PFSK-1 (cell line): ENCODE data around the gene NASP.

Experiments used
- FOXP2 ChIP-seq: optimal IDR thresholded peaks from 2 replicates; pipeline ENCODE3; 2011; ENCODE audit warnings: borderline replicate concordance, control low read depth, inconsistent platforms; ENCODE audit not compliant: insufficient read depth; ENCODE audit errors: extremely low read length, extremely low read depth
- POLR2AphosphoS5 ChIP-seq: IDR thresholded peaks from 2 replicates; pipeline ENCODE4 v1.6.1; 2012; ENCODE audit warnings: low read depth, mild to moderate bottlenecking, control low read depth, low read length, moderate library complexity
- SIN3A ChIP-seq: IDR thresholded peaks from 2 replicates; pipeline ENCODE4 v1.6.1; 2012; ENCODE audit warnings: mild to moderate bottlenecking, low read length, moderate library complexity, borderline replicate concordance; ENCODE audit not compliant: insufficient read depth
- TAF1 ChIP-seq: IDR thresholded peaks from 2 replicates; pipeline ENCODE4 v1.6.1; 2012; ENCODE audit warnings: low read length, control low read depth, borderline replicate concordance; ENCODE audit not compliant: insufficient read depth
- TF ChIP-seq, protein P1 (sequence below), 2 experiments: IDR thresholded peaks; 2 replicates each; pipeline versions ENCODE4 v1.6.1 to v1.8.0; 2011 to 2012; ENCODE audit warnings: low read depth in 2 of 2, low read length in 2 of 2, control low read depth in 1 of 2, inconsistent platforms in 1 of 2, mild to moderate bottlenecking in 1 of 2, moderate library complexity in 1 of 2; ENCODE audit not compliant: insufficient read depth in 1 of 2

DNA sequence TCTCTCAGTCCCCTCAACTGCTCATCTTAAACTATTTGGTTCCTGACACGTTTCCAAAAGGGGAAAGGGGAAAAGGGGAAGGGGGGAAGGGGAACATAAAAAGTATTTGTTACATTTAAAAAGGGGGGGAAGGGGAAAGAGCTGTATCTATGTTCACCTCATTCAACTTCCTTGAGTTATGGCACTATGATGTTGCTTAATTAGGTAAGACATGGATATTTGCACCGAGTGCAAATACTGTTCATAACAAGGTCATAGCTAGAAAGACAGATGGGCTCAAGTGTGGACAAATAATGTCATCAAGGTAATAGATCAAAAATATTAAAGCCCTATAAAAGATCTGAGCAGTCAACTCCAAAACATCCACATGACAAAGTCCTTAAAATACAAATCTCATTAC lies 76.5 kb downstream of the NASP start:
- TF ChIP-seq SIN3A = no peak
- TF ChIP-seq POLR2AphosphoS5 = no peak
- no peak for TF ChIP-seq TAF1
- TF ChIP-seq, protein P1, sequence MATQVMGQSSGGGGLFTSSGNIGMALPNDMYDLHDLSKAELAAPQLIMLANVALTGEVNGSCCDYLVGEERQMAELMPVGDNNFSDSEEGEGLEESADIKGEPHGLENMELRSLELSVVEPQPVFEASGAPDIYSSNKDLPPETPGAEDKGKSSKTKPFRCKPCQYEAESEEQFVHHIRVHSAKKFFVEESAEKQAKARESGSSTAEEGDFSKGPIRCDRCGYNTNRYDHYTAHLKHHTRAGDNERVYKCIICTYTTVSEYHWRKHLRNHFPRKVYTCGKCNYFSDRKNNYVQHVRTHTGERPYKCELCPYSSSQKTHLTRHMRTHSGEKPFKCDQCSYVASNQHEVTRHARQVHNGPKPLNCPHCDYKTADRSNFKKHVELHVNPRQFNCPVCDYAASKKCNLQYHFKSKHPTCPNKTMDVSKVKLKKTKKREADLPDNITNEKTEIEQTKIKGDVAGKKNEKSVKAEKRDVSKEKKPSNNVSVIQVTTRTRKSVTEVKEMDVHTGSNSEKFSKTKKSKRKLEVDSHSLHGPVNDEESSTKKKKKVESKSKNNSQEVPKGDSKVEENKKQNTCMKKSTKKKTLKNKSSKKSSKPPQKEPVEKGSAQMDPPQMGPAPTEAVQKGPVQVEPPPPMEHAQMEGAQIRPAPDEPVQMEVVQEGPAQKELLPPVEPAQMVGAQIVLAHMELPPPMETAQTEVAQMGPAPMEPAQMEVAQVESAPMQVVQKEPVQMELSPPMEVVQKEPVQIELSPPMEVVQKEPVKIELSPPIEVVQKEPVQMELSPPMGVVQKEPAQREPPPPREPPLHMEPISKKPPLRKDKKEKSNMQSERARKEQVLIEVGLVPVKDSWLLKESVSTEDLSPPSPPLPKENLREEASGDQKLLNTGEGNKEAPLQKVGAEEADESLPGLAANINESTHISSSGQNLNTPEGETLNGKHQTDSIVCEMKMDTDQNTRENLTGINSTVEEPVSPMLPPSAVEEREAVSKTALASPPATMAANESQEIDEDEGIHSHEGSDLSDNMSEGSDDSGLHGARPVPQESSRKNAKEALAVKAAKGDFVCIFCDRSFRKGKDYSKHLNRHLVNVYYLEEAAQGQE (IDR thresholded peaks at IDR 0.05; ENCODE audit: insufficient read depth in 1 of 2, low read depth in 2 of 2, low read length in 2 of 2) = no peak
- TF ChIP-seq FOXP2 = no peak
